Fibroblast of villous mesenchyme (primary cell): ENCODE measurements around the gene NLK. TPM values are rescaled to one million over a fixed set of nuclear protein-coding genes. Genes with fewer than 3 reads are reported as not detected.

Source experiments
- DNase-seq: peaks from one replicate; pipeline ENCODE4 v3.0.0-alpha.2; 2010; ENCODE audit warnings: low read depth
- H3K4me3 ChIP-seq: 2 replicates; pipeline ENCODE4 v1.5.1; 2011; ENCODE audit warnings: low read depth, mild to moderate bottlenecking, low read length
- CTCF ChIP-seq: IDR thresholded peaks from 2 replicates; pipeline ENCODE4 v1.5.1; 2012; ENCODE audit warnings: low read depth, mild to moderate bottlenecking, low read length; ENCODE audit not compliant: insufficient read depth
- total RNA-seq: library from RNA; depleted of rRNA; stranded (reverse); fragments of >200 nt; gene quantifications from 2 replicates; pipeline ENCODE4 v1.2.3, GENCODE V29; 2012

NLK gene
- total RNA-seq, 1 donor = 33.7 TPM

- peak overlapping the region; percentile 89 for H3K4me3 ChIP-seq
- TF ChIP-seq CTCF = no peak
- DNase-seq = no peak
These were observed 1.3 kb downstream of the NLK start for GRCh38 chr17:28043741-28044140.

GRCh38 chr17:28045304-28045703, 2.8 kb downstream of the NLK start:
- no peak overlapping the region for H3K4me3 ChIP-seq
- no peak for TF ChIP-seq CTCF
- DNase-seq = no peak

GRCh38 chr17:28046034-28046825, 3.8 kb downstream of the NLK start:
- no peak for TF ChIP-seq CTCF
- H3K4me3 ChIP-seq = no peak overlapping the region
- DNase-seq = no peak

- H3K4me3 ChIP-seq = no peak overlapping the region
These were observed 5.3 kb downstream of the NLK start for GRCh38 chr17:28047806-28048205.

GRCh38 chr17:28049071-28049470, 6.6 kb downstream of the NLK start:
- no peak for TF ChIP-seq CTCF
- DNase-seq = no peak
- H3K4me3 ChIP-seq = no peak overlapping the region

More at GRCh38 chr17:28047806-28048205, 5.3 kb downstream of the NLK start:
- no peak for TF ChIP-seq CTCF
- peak; percentile 33 for DNase-seq

GRCh38 chr17:28053044-28053670, 10.7 kb downstream of the NLK start:
- H3K4me3 ChIP-seq = no peak overlapping the region
- no peak for TF ChIP-seq CTCF
- DNase-seq = no peak
